PC-3 (cell line): ENCODE results near the gene KATNBL1. TPM values are rescaled to one million over a fixed set of nuclear protein-coding genes. Genes with fewer than 3 reads are reported as not detected.

Experiments
- ATAC-seq: fragments of 200-7000 bp; cut with Tn5 transposase; 2 replicates; pipeline ENCODE4 v1.9.1; 2020; ENCODE audit warnings: mild to moderate bottlenecking, moderate library complexity
- BruUV-seq: library from RNA; stranded (reverse); fragments of 400-500 nt; replicated peaks from 2 replicates; lab custom pipeline; 2021; lab: Mats Ljungman, UMichigan
- CTCF ChIA-PET: fragments of 300-600 bp; sonication (Branson Sonifier 250); formaldehyde crosslinking; loops from one replicate; lab custom pipeline; 2022; ENCODE audit warnings: antibody characterized with exemption; lab: Charles Lee
- POLR2A ChIA-PET: fragments of 300-600 bp; sonication (Branson Sonifier 250); formaldehyde crosslinking; loops from one replicate; lab custom pipeline; 2022; ENCODE audit warnings: antibody characterized with exemption; ENCODE audit not compliant: unreplicated experiment; lab: Charles Lee
- DNase-seq: peaks from one replicate; pipeline ENCODE4 v3.0.0-alpha.2; 2015
- H2AFZ ChIP-seq: fragments of 300-600 bp; sonication (generic); 2 replicates; pipeline ENCODE4 v1.6.0; 2016; ENCODE audit warnings: antibody characterized with exemption, low read length
- H3F3A ChIP-seq: fragments of 300-600 bp; sonication (generic); one replicate; pipeline ENCODE4 v1.6.0; 2017; ENCODE audit warnings: antibody characterized with exemption, low read length, control low read depth, mild to moderate bottlenecking; ENCODE audit not compliant: unreplicated experiment
- H3K27ac ChIP-seq: fragments of 300-600 bp; sonication (generic); 2 replicates; pipeline ENCODE4 v1.5.1; 2016; ENCODE audit warnings: mild to moderate bottlenecking, low read length
- H3K27me3 ChIP-seq: fragments of 300-600 bp; sonication (generic); 2 replicates; pipeline ENCODE4 v1.6.1; 2016; ENCODE audit warnings: low read length, mixed read lengths
- H3K36me3 ChIP-seq: fragments of 300-600 bp; sonication (generic); 2 replicates; pipeline ENCODE4 v1.6.1; 2016; ENCODE audit warnings: low read depth, mixed run types, low read length, mixed read lengths
- H3K4me1 ChIP-seq: fragments of 300-600 bp; sonication (generic); 2 replicates; pipeline ENCODE4 v1.5.1; 2016; ENCODE audit warnings: low read length; ENCODE audit not compliant: insufficient read depth
- H3K4me2 ChIP-seq: fragments of 300-600 bp; sonication (generic); 2 replicates; pipeline ENCODE4 v1.6.0; 2016; ENCODE audit warnings: low read length
- H3K4me3 ChIP-seq: fragments of 300-600 bp; sonication (generic); 2 replicates; pipeline ENCODE4 v1.5.1; 2016; ENCODE audit warnings: mild to moderate bottlenecking, low read length, mixed read lengths
- H3K79me2 ChIP-seq: fragments of 300-600 bp; sonication (generic); 2 replicates; pipeline ENCODE4 v1.6.1; 2017; ENCODE audit warnings: low read length, mixed read lengths
- H3K9ac ChIP-seq: fragments of 300-600 bp; sonication (generic); 2 replicates; pipeline ENCODE4 v1.6.0; 2016; ENCODE audit warnings: mild to moderate bottlenecking, low read length
- H3K9me2 ChIP-seq: fragments of 300-600 bp; sonication (generic); replicated peaks from 2 replicates; pipeline ENCODE4 v1.6.1; 2016; ENCODE audit warnings: mixed run types, low read length, mixed read lengths
- H3K9me3 ChIP-seq: fragments of 300-600 bp; sonication (generic); 2 replicates; pipeline ENCODE4 v1.6.1; 2016; ENCODE audit warnings: low read length, mixed read lengths
- H4K20me1 ChIP-seq: fragments of 300-600 bp; sonication (generic); 2 replicates; pipeline ENCODE4 v1.6.1; 2016; ENCODE audit warnings: low read length, mixed read lengths
- CTCF ChIP-seq: fragments of 300-600 bp; sonication (generic); conservative IDR thresholded peaks from 2 replicates; pipeline ENCODE4 v1.5.1; 2017; ENCODE audit warnings: antibody characterized with exemption, low read depth, mild to moderate bottlenecking, low read length
- EZH2 ChIP-seq: fragments of 300-600 bp; sonication (generic); IDR thresholded peaks from one replicate; pipeline ENCODE4 v1.6.1; 2017; ENCODE audit warnings: antibody characterized with exemption, mild to moderate bottlenecking, low read length; ENCODE audit not compliant: unreplicated experiment
- EZH2phosphoT487 ChIP-seq: fragments of 300-600 bp; sonication (generic); IDR thresholded peaks from 2 replicates; pipeline ENCODE4 v1.6.1; 2018; ENCODE audit warnings: mild to moderate bottlenecking, antibody characterized with exemption, low read length, borderline replicate concordance
- intact Hi-C: fragments of 100-400 bp; cut with micrococcal nuclease; formaldehyde crosslinking; loops from 2 replicates; pipeline ENCODE4 v1.9.0; 2023
- total RNA-seq: library from RNA; depleted of rRNA; stranded (reverse); fragments of >200 nt; gene quantifications from 2 replicates; pipeline ENCODE4 v1.2.3, GENCODE V29; 2014

The KATNBL1 gene
- total RNA-seq, 1 experiment from 2014 or later: 57.6 TPM

- H3K4me3 ChIP-seq: peak overlapping the region; percentile 34; the same call in 1 of the 2 replicates
- BruUV-seq: no TSS peak
- TF ChIP-seq EZH2 (no peak), EZH2phosphoT487 (no peak), CTCF (no peak)
- H2AFZ ChIP-seq: no peak overlapping the region
- H3K9me2 ChIP-seq: no peaks in the 10 kb centered on the region
- ATAC-seq (peak; percentile 96), DNase-seq (peak; percentile 77)
- H3K79me2 ChIP-seq: no peaks in the 10 kb centered on the region
- H3K27me3 ChIP-seq: no peaks in the 10 kb centered on the region
- H3K36me3 ChIP-seq: peaks cover 98% of the 10 kb centered on the region
- peak overlapping the region; percentile 26; the same call in 1 of the 2 replicates for H3K9ac ChIP-seq
- peak overlapping the region; percentile 90 for H3K27ac ChIP-seq
- CTCF ChIA-PET: no interaction called here
- peaks cover 44% of the 10 kb centered on the region for H3K9me3 ChIP-seq
- H3F3A ChIP-seq: peaks cover 6% of the 10 kb centered on the region
- POLR2A ChIA-PET: no interaction called here
- intact Hi-C loops: no loop called here
- H3K4me1 ChIP-seq: 0 out of 2 replicates have a peak, but pooled peaks cover 4% of the 10 kb centered on the region
- no peaks in the 10 kb centered on the region for H4K20me1 ChIP-seq
- H3K4me2 ChIP-seq: no peak overlapping the region
These were observed 55.1 kb downstream of the KATNBL1 start for GRCh38 chr15:34154725-34155204.

DNA sequence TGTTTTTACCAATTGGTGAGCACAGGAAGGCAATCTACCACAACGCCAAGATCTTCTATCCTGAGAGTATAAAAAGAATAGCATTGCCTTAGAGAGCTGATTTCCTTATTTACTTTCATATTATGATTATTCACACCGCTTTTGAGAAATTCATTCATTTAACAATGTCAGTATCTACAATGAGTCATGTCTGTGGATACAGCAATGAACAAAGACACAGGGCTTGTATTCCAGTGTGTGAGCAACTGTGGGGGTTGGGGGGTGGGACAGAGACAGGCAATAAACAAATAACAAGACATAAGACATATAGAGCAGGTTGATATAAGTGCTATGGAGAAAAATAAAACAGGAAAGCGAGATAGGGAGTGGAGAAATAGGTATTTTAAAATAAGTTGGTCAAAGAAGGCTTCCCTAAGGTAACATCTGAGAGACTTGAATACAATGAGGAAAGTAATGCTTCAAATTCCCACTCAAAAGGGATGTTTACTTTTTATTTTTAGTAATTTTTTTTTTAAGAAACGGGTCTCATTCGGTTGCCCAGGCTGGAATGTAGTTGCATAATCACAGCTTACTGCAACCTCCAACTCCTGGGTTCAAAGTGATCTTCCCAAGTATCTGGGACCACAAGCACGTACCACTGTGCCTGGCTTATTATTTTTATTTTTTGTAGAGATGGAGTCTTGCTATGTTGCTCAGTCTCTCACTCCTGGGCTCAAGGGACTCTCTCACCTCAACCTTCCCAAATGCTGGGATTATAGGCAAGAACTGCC lies 62.3 kb downstream of the KATNBL1 start:
- Histone ChIP-seq H3K9me3 (no peaks in the 10 kb centered on the region), H3K9me2 (no peaks in the 10 kb centered on the region), H3K36me3 (peaks cover 49% of the 10 kb centered on the region), H4K20me1 (no peaks in the 10 kb centered on the region), H3K79me2 (no peaks in the 10 kb centered on the region), H3K27me3 (no peaks in the 10 kb centered on the region), H3K4me1 (peaks cover 18% of the 10 kb centered on the region), H3K4me3 (no peak overlapping the region), H3K9ac (no peak overlapping the region), H2AFZ (no peak overlapping the region), H3F3A (no peaks in the 10 kb centered on the region), H3K27ac (peak overlapping the region; percentile 48), H3K4me2 (peak overlapping the region; percentile 1; the same call in 1 of the 2 replicates)
- peak; percentile 98 for ATAC-seq
- intact Hi-C loops: loop anchor here (2.0 kb wide), 1 partner anchor 61 kb away; no protein-coding TSS in a partner anchor
- TSS peak; percentile 30 for BruUV-seq
- peak; percentile 78 for DNase-seq
- CTCF ChIA-PET: interaction anchor here (1.3 kb wide), 1 partner anchor 37 kb away, joined by 4 read pairs; no protein-coding TSS in a partner anchor
- TF ChIP-seq EZH2phosphoT487 (no peak), EZH2 (no peak), CTCF (no peak)
- POLR2A ChIA-PET: no interaction called here
